H1 (cell line): Measurements from ENCODE around the gene IL9R. TPM values are rescaled to one million over a fixed set of nuclear protein-coding genes. Genes with fewer than 3 reads are reported as not detected.

Source experiments
- CTCF ChIA-PET: fragments of 300-600 bp; sonication (Branson Sonifier 250); formaldehyde crosslinking; loops from one replicate; lab custom pipeline; 2021; ENCODE audit not compliant: partially characterized antibody; lab: Charles Lee
- POLR2A ChIA-PET: fragments of 300-600 bp; sonication (Branson Sonifier 250); formaldehyde crosslinking; loops from one replicate; lab custom pipeline; 2021; ENCODE audit warnings: inconsistent platforms; ENCODE audit not compliant: partially characterized antibody; lab: Charles Lee
- DNase-seq, 2 experiments: peaks; one replicate each; pipeline versions ENCODE4 v3.0.0 to v3.0.0-alpha.2; 2010 to 2022; ENCODE audit warnings: low spot score in 2 of 2, low read depth in 1 of 2, mixed read lengths in 1 of 2
- FAIRE-seq: peaks from 2 replicates; lab custom pipeline; 2011; peaks lifted over from hg19 to GRCh38; lab: Jason Lieb, UNC
- H2AFZ ChIP-seq: 2 replicates; pipeline ENCODE4 v1.8.1; 2012; ENCODE audit warnings: low read length, inconsistent platforms
- H2AK5ac ChIP-seq: 2 replicates; pipeline ENCODE4 v1.6.1; 2013; ENCODE audit warnings: low read depth, low read length
- H2BK120ac ChIP-seq: replicated peaks from 2 replicates; pipeline ENCODE3; 2013; ENCODE audit warnings: low read depth, low read length, inconsistent platforms
- H2BK12ac ChIP-seq: 2 replicates; pipeline ENCODE4 v1.6.1; 2013; ENCODE audit warnings: low read depth, low read length
- H2BK15ac ChIP-seq: 2 replicates; pipeline ENCODE4 v1.6.1; 2013; ENCODE audit warnings: low read length
- H2BK20ac ChIP-seq: 2 replicates; pipeline ENCODE4 v1.6.1; 2013; ENCODE audit warnings: low read length
- H2BK5ac ChIP-seq: 2 replicates; pipeline ENCODE4 v1.6.1; 2013; ENCODE audit warnings: low read depth, low read length
- H3K14ac ChIP-seq: 2 replicates; pipeline ENCODE4 v1.6.1; 2013; ENCODE audit warnings: inconsistent platforms; ENCODE audit not compliant: insufficient read length
- H3K18ac ChIP-seq: 2 replicates; pipeline ENCODE4 v1.6.1; 2013; ENCODE audit warnings: low read length; ENCODE audit errors: extremely low read depth
- H3K23ac ChIP-seq: 2 replicates; pipeline ENCODE4 v1.6.1; 2013; ENCODE audit warnings: inconsistent platforms; ENCODE audit not compliant: insufficient read length
- H3K23me2 ChIP-seq: 2 replicates; pipeline ENCODE4 v1.6.1; 2013; ENCODE audit warnings: low read depth, low read length
- H3K27ac ChIP-seq: 2 replicates; pipeline ENCODE4 v1.6.1; 2011; ENCODE audit warnings: low read depth, low read length, inconsistent platforms
- H3K27me3 ChIP-seq, 4 experiments: replicated peaks in 1 of 4; 1 replicate in 1 of 4; 2 replicates in 3 of 4; pipeline versions ENCODE4 v1.6.1 to v1.8.1; 2011 to 2013; ENCODE audit warnings: low read length in 3 of 4, mild to moderate bottlenecking in 3 of 4, inconsistent platforms in 2 of 4, mixed read lengths in 2 of 4, moderate library complexity in 1 of 4; ENCODE audit not compliant: control insufficient read depth in 3 of 4, insufficient read depth in 3 of 4; ENCODE audit errors: extremely low read depth in 1 of 4
- H3K36me3 ChIP-seq, 4 experiments: 2 replicates each; pipeline versions ENCODE4 v1.6.1 to v1.8.1; 2011 to 2013; ENCODE audit warnings: mild to moderate bottlenecking in 4 of 4, low read length in 3 of 4, moderate library complexity in 2 of 4, control low read depth in 1 of 4, inconsistent platforms in 1 of 4; ENCODE audit not compliant: insufficient read depth in 4 of 4, control insufficient read depth in 2 of 4
- H3K4ac ChIP-seq: replicated peaks from 2 replicates; pipeline ENCODE3; 2013; ENCODE audit warnings: low read length, low read depth, mixed read lengths, inconsistent platforms; ENCODE audit not compliant: insufficient read length
- H3K4me1 ChIP-seq, 4 experiments: replicated peaks in 1 of 4; 1 replicate in 1 of 4; 2 replicates in 3 of 4; pipeline versions ENCODE4 v1.6.1 to v1.8.1; 2011 to 2013; ENCODE audit warnings: low read length in 3 of 4, inconsistent platforms in 2 of 4, mixed read lengths in 1 of 4; ENCODE audit not compliant: insufficient read depth in 4 of 4, control insufficient read depth in 3 of 4
- H3K4me2 ChIP-seq, 2 experiments: 2 replicates each; pipeline versions ENCODE4 v1.6.1 to v1.8.1; 2011 to 2013; ENCODE audit warnings: low read depth in 2 of 2, low read length in 2 of 2, control low read depth in 1 of 2, inconsistent platforms in 1 of 2, mild to moderate bottlenecking in 1 of 2; ENCODE audit not compliant: insufficient read depth in 1 of 2
- H3K4me3 ChIP-seq, 4 experiments: fragments of 200-600, 300-600 bp in 1 of 4; sonication (generic), shearing (Covaris generic), sonication (Bioruptor Twin) in 1 of 4; 2 replicates each; pipeline versions ENCODE4 v1.5.1 to v1.8.1; 2011 to 2016; ENCODE audit warnings: low read length in 4 of 4, low read depth in 3 of 4, control low read depth in 2 of 4, inconsistent platforms in 2 of 4, mild to moderate bottlenecking in 2 of 4, mixed read lengths in 1 of 4, moderate library complexity in 1 of 4; ENCODE audit not compliant: insufficient read depth in 2 of 4; ENCODE audit errors: extremely low read depth in 1 of 4
- H3K56ac ChIP-seq: replicated peaks from 2 replicates; pipeline ENCODE3; 2013; ENCODE audit warnings: low read depth, mild to moderate bottlenecking, mixed read lengths, low read length, inconsistent platforms; ENCODE audit not compliant: insufficient read length
- H3K79me1 ChIP-seq: 2 replicates; pipeline ENCODE4 v1.6.1; 2013; ENCODE audit warnings: low read depth, low read length, control low read depth
- H3K79me2 ChIP-seq, 2 experiments: 2 replicates each; pipeline versions ENCODE4 v1.6.1 to v1.8.1; 2012 to 2013; ENCODE audit warnings: low read length in 2 of 2, mild to moderate bottlenecking in 2 of 2, inconsistent platforms in 1 of 2; ENCODE audit not compliant: insufficient read depth in 2 of 2, control insufficient read depth in 1 of 2
- H3K9ac ChIP-seq, 4 experiments: replicated peaks in 1 of 4; 1 replicate in 1 of 4; 2 replicates in 3 of 4; pipeline versions ENCODE4 v1.6.1 to v1.8.1; 2011 to 2013; ENCODE audit warnings: low read depth in 3 of 4, low read length in 3 of 4, control low read depth in 2 of 4, mild to moderate bottlenecking in 2 of 4, moderate library complexity in 2 of 4, inconsistent platforms in 1 of 4; ENCODE audit errors: extremely low read depth in 1 of 4
- H3K9me3 ChIP-seq, 2 experiments: 2 replicates each; pipeline versions ENCODE4 v1.6.1 to v1.8.1; 2012 to 2013; ENCODE audit warnings: mild to moderate bottlenecking in 2 of 2, moderate library complexity in 2 of 2, control low read depth in 1 of 2, inconsistent platforms in 1 of 2, low read depth in 1 of 2, low read length in 1 of 2, mixed read lengths in 1 of 2; ENCODE audit not compliant: insufficient read depth in 2 of 2
- H4K20me1 ChIP-seq, 2 experiments: replicated peaks in 1 of 2; 2 replicates each; pipeline versions ENCODE3 to v1.8.1; 2011 to 2013; ENCODE audit warnings: inconsistent platforms in 2 of 2, low read length in 2 of 2, mild to moderate bottlenecking in 1 of 2; ENCODE audit not compliant: insufficient read depth in 2 of 2, control insufficient read depth in 1 of 2
- H4K5ac ChIP-seq: 2 replicates; pipeline ENCODE4 v1.6.1; 2013; ENCODE audit warnings: low read length, low read depth, mixed read lengths, inconsistent platforms; ENCODE audit not compliant: insufficient read length
- H4K8ac ChIP-seq: 2 replicates; pipeline ENCODE4 v1.8.0; 2013; ENCODE audit warnings: mild to moderate bottlenecking, moderate library complexity, low read length, inconsistent platforms; ENCODE audit not compliant: insufficient read depth; ENCODE audit errors: extremely low read depth
- H4K91ac ChIP-seq: replicated peaks from 2 replicates; pipeline ENCODE3; 2013; ENCODE audit warnings: low read length, mixed read lengths, inconsistent platforms; ENCODE audit not compliant: insufficient read length
- RFX5 ChIP-seq: IDR thresholded peaks from 2 replicates; pipeline ENCODE4 v1.6.1; 2011; ENCODE audit warnings: low read depth, low read length, improper control_type of control experiment, borderline replicate concordance
- SAP30 ChIP-seq: fragments of 300-600 bp; sonication (generic); IDR thresholded peaks from 2 replicates; pipeline ENCODE4 v1.7.1; 2012; ENCODE audit warnings: low read length, moderate library complexity, mild to moderate bottlenecking, inconsistent platforms; ENCODE audit not compliant: insufficient read depth, insufficient replicate concordance
- TEAD4 ChIP-seq: IDR thresholded peaks from 2 replicates; pipeline ENCODE4 v1.6.1; 2012; ENCODE audit warnings: low read depth, low read length, inconsistent platforms, mixed read lengths
- WGBS, 2 experiments: shearing (Covaris generic) in 1 of 2; methylation state at CpG; one replicate each; pipeline versions ENCODE4 v1.1.6 to v1.1.7; 2013 to 2015; ENCODE audit warnings: low lambda C conversion rate in 2 of 2, mixed read lengths in 2 of 2, inconsistent platforms in 1 of 2, low coverage in 1 of 2, missing lambda C conversion rate in 1 of 2; ENCODE audit not compliant: insufficient replicate concordance in 2 of 2, insufficient coverage in 1 of 2, insufficient read length in 1 of 2; ENCODE audit errors: extremely low coverage in 1 of 2, missing lambda C conversion rate in 1 of 2; 5-methylcytosine and 5-hydroxymethylcytosine counted together
- polyA plus RNA-seq, 7 experiments: library from polyadenylated mRNA; depleted of rRNA in 3 of 7; stranded (reverse) in 5 of 7; unstranded in 2 of 7; fragments of >200 nt in 5 of 7; fragments of 200-250 nt in 2 of 7; gene quantifications; 1 replicate in 5 of 7; 2 replicates in 1 of 7; 4 replicates in 1 of 7; pipeline versions ENCODE4 v1.2.1 to v1.2.3, GENCODE V29; 2011 to 2013; ENCODE audit warnings: missing spikeins in 2 of 7, mixed read lengths in 2 of 7
- total RNA-seq: library from RNA; stranded (reverse); fragmentation: NEBNext Ultra II Directional; extraction: Animal tissue kit (Norgen Biotek cat#: 25700); gene quantifications from 2 replicates; pipeline ENCODE4 v1.2.1, GENCODE V29; 2021

The IL9R gene
- total and polyA plus RNA-seq, 2 of the 8 experiments (the other 6 are each of a cell fraction or from before 2014, with no cell fraction given) = 0.14 to 0.28 TPM

DNA sequence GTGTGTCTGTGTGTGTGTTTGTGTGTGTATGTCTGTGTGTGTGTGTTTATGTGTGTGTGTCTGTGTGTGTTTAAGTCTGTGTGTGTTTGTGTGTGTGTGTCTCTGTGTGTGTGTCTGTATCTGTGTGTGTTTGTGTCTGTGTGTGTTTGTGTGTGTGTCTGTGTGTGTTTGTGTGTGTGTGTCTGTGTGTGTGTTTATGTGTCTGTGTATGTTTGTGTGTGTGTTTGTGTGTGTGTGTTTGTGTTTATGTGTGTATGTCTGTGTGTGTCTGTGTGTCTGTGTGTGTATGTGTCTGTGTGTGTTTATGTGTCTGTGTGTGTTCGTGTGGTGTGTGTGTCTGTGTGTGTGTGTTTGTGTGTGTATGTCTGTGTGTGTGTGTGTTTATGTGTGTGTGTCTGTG, 11.4 kb downstream of the IL9R start:
- H3K23me2 ChIP-seq = peaks cover 5% of the 10 kb centered on the region; the same call in 1 of the 2 replicates
- no peak overlapping the region for H2AFZ ChIP-seq
- no peaks in the 10 kb centered on the region for H3K4me1 ChIP-seq
- H4K91ac ChIP-seq = no peak overlapping the region
- H3K27ac ChIP-seq = no peak overlapping the region
- no peak overlapping the region for H2AK5ac ChIP-seq
- no peaks in the 10 kb centered on the region for H3K27me3 ChIP-seq
- POLR2A ChIA-PET = no interaction called here
- H3K14ac ChIP-seq = no peak overlapping the region
- H3K79me1 ChIP-seq = no peaks in the 10 kb centered on the region
- no peak overlapping the region for H2BK5ac ChIP-seq
- no peak overlapping the region for H3K4me2 ChIP-seq
- CTCF ChIA-PET = no interaction called here
- H3K4me3 ChIP-seq = no peak overlapping the region
- H3K36me3 ChIP-seq = no peaks in the 10 kb centered on the region; a peak in 1 of 8 replicates
- DNase-seq = no peak
- H2BK12ac ChIP-seq = no peak overlapping the region
- no peaks in the 10 kb centered on the region for H4K20me1 ChIP-seq
- no peak overlapping the region for H2BK20ac ChIP-seq
- H3K79me2 ChIP-seq = peaks cover 0 to 4% of the 10 kb centered on the region in 2 experiments; a peak in 1 of 4 replicates
- peak; percentile 100 for FAIRE-seq
- peak overlapping the region in 1 of 4 experiments; percentile 54; a peak in 1 of 7 replicates for H3K9ac ChIP-seq
- H4K5ac ChIP-seq = no peak overlapping the region
- peaks cover 18 to 38% of the 10 kb centered on the region in 2 experiments for H3K9me3 ChIP-seq
- H2BK120ac ChIP-seq = no peak overlapping the region
- no peak overlapping the region for H4K8ac ChIP-seq
- H3K4ac ChIP-seq = no peak overlapping the region
- no peak overlapping the region; the same call in 1 of the 2 replicates for H2BK15ac ChIP-seq
- no peak overlapping the region for H3K56ac ChIP-seq
- 92% methylated on average over 1 of the region's 1 CpG; no CpG with 5 or more reads in 1 of the 2 experiments for WGBS, 2 experiments
- H3K18ac ChIP-seq = no peak overlapping the region
- no peak overlapping the region for H3K23ac ChIP-seq
- TF ChIP-seq TEAD4 = no peak
- TF ChIP-seq RFX5 = no peak
- no peak for TF ChIP-seq SAP30
